ENCODE results near the gene FSD1.

Gene FSD1

GRCh38 chr19:4365341-4365740 is 60.9 kb downstream of the FSD1 start:
- DNase-seq (ENCODE audit: low read depth), result no peak

- no peak for DNase-seq (ENCODE audit: low read depth)
Observed at GRCh38 chr19:4365791-4366665, 61.6 kb downstream of the FSD1 start.

- no peak for DNase-seq (ENCODE audit: low read depth)
Observed at GRCh38 chr19:4366666-4367335, 62.4 kb downstream of the FSD1 start.

- DNase-seq (ENCODE audit: low read depth), result no peak
Observed at GRCh38 chr19:4367336-4367723, 62.9 kb downstream of the FSD1 start.

- DNase-seq (ENCODE audit: low read depth), result no peak
Observed at GRCh38 chr19:4367781-4368127, 63.4 kb downstream of the FSD1 start.

- DNase-seq (ENCODE audit: low read depth), result no peak
Observed at GRCh38 chr19:4368128-4368820, 63.9 kb downstream of the FSD1 start.

GRCh38 chr19:4369109-4369887 is 64.9 kb downstream of the FSD1 start:
- DNase-seq (ENCODE audit: low read depth), result peak; percentile 32

GRCh38 chr19:4369888-4370260 is 65.5 kb downstream of the FSD1 start:
- DNase-seq (ENCODE audit: low read depth), result peak; percentile 48

- DNase-seq (ENCODE audit: low read depth), result no peak
Observed at GRCh38 chr19:4370418-4371041, 66.1 kb downstream of the FSD1 start.

GRCh38 chr19:4371247-4372164 is 67.1 kb downstream of the FSD1 start:
- no peak for DNase-seq (ENCODE audit: low read depth)

GRCh38 chr19:4372165-4373012 is 68.0 kb downstream of the FSD1 start:
- no peak for DNase-seq (ENCODE audit: low read depth)

- no peak for DNase-seq (ENCODE audit: low read depth)
Observed at GRCh38 chr19:4373013-4373367, 68.6 kb downstream of the FSD1 start.
